Lower lobe of right lung (tissue), 2 donors: ENCODE data around the gene KRTAP12-2. TPM values are rescaled to one million over a fixed set of nuclear protein-coding genes. Genes with fewer than 3 reads are reported as not detected.

ENCODE experiments used
- ATAC-seq, 2 donors: fragments of 200-7000 bp; cut with Tn5 transposase; one replicate each; pipeline ENCODE4 v1.9.1; 2020 to 2022; ENCODE audit warnings: mild to moderate bottlenecking in 2 of 2, moderate library complexity in 2 of 2
- DNase-seq: peaks from one replicate; pipeline ENCODE4 v3.0.0-alpha.2; 2020
- H3K27ac ChIP-seq: fragments of 200-600 bp; one replicate; pipeline ENCODE4 v1.8.0; 2022
- H3K27me3 ChIP-seq: fragments of 200-600 bp; one replicate; pipeline ENCODE4 v1.8.0; 2022; ENCODE audit warnings: low read depth
- H3K36me3 ChIP-seq: fragments of 200-600 bp; one replicate; pipeline ENCODE4 v1.8.0; 2022; ENCODE audit warnings: mild to moderate bottlenecking
- H3K4me1 ChIP-seq: fragments of 200-600 bp; one replicate; pipeline ENCODE4 v1.8.0; 2022
- H3K4me3 ChIP-seq: fragments of 200-600 bp; one replicate; pipeline ENCODE4 v1.8.0; 2022; ENCODE audit warnings: mild to moderate bottlenecking
- H3K9me3 ChIP-seq: fragments of 200-600 bp; one replicate; pipeline ENCODE4 v1.8.0; 2022
- CTCF ChIP-seq: fragments of 200-600 bp; IDR thresholded peaks from one replicate; pipeline ENCODE4 v1.8.0; 2022; ENCODE audit warnings: antibody characterized with exemption, mild to moderate bottlenecking
- intact Hi-C: fragments of 100-400 bp; cut with DNase I; formaldehyde crosslinking; loops from one replicate; pipeline ENCODE4 v1.11.0; 2022
- long read RNA-seq: library from polyadenylated mRNA; unstranded; transcript quantifications from one replicate; pipeline ENCODE4 v2.0.0, GENCODE V29; 2021
- total RNA-seq: library from RNA; stranded (reverse); fragmentation: NEBNext Ultra II Directional; extraction: Animal tissue kit (Norgen Biotek cat#: 25700); gene quantifications from one replicate; pipeline ENCODE4 v1.2.1, GENCODE V29; 2021
- donor health status: DM: no; HTN: yes; CAD: no; lungs with severe emphysema.

KRTAP12-2 gene
- not detected for total RNA-seq
- long read RNA-seq, result 0 reads

- Histone ChIP-seq H3K4me3 (no peak within 1 kb of the TSS), H3K4me1 (no peaks in the 10 kb centered on the region), H3K9me3 (no peaks in the 10 kb centered on the region), H3K36me3 (no peaks in the 10 kb centered on the region), H3K27me3 (no peaks in the 10 kb centered on the region), H3K27ac (no peak within 1 kb of the TSS)
- TF ChIP-seq CTCF, result no peak
- intact Hi-C loops, result no loop called here
- DNase-seq (no peak), ATAC-seq (no peak)
These were observed at the start of gene KRTAP12-2 for GRCh38 chr21:44666401-44667320. Gene KRTAP12-2, minus strand, starts transcription at chr21:44666927. Its CDS starts 41 bp downstream, at chr21:44666886.

GRCh38 chr21:44714905-44715304 is 48.2 kb upstream of the KRTAP12-2 start:
- H3K27ac ChIP-seq, result no peak overlapping the region
- no peak for DNase-seq
- intact Hi-C loops, result no loop called here
- no peak for ATAC-seq
- no peaks in the 10 kb centered on the region for H3K36me3 ChIP-seq
- no peak for TF ChIP-seq CTCF
- H3K4me1 ChIP-seq, result peaks cover 12% of the 10 kb centered on the region
- no peak overlapping the region for H3K4me3 ChIP-seq
- peaks cover 62% of the 10 kb centered on the region for H3K27me3 ChIP-seq
- no peaks in the 10 kb centered on the region for H3K9me3 ChIP-seq

GRCh38 chr21:44713846-44714245 is 47.1 kb upstream of the KRTAP12-2 start:
- no peaks in the 10 kb centered on the region for H3K9me3 ChIP-seq
- no peak for ATAC-seq
- intact Hi-C loops, result no loop called here
- H3K4me1 ChIP-seq, result peaks cover 12% of the 10 kb centered on the region
- DNase-seq, result no peak
- H3K27ac ChIP-seq, result no peak overlapping the region
- H3K27me3 ChIP-seq, result peaks cover 66% of the 10 kb centered on the region
- TF ChIP-seq CTCF, result no peak
- H3K36me3 ChIP-seq, result no peaks in the 10 kb centered on the region
- H3K4me3 ChIP-seq, result no peak overlapping the region

GRCh38 chr21:44713130-44713529 is 46.4 kb upstream of the KRTAP12-2 start:
- Histone ChIP-seq H3K27me3 (peaks cover 68% of the 10 kb centered on the region), H3K4me1 (peaks cover 12% of the 10 kb centered on the region), H3K27ac (no peak overlapping the region), H3K9me3 (no peaks in the 10 kb centered on the region), H3K4me3 (no peak overlapping the region), H3K36me3 (no peaks in the 10 kb centered on the region)
- no peak for TF ChIP-seq CTCF
- intact Hi-C loops, result no loop called here
- ATAC-seq (no peak), DNase-seq (no peak)

GRCh38 chr21:44712203-44713028 is 45.7 kb upstream of the KRTAP12-2 start:
- H3K4me3 ChIP-seq, result no peak overlapping the region
- H3K36me3 ChIP-seq, result no peaks in the 10 kb centered on the region
- intact Hi-C loops, result no loop called here
- no peak overlapping the region for H3K27ac ChIP-seq
- no peak for TF ChIP-seq CTCF
- DNase-seq, result no peak
- no peaks in the 10 kb centered on the region for H3K9me3 ChIP-seq
- peaks cover 74% of the 10 kb centered on the region for H3K27me3 ChIP-seq
- ATAC-seq, result no peak
- H3K4me1 ChIP-seq, result peaks cover 12% of the 10 kb centered on the region
